ENCODE data around the gene TMEM222. TPM values are rescaled to one million over a fixed set of nuclear protein-coding genes. Genes with fewer than 3 reads are reported as not detected.

The TMEM222 gene
- polyA plus RNA-seq, 1 donor from 2014 or later: 80.6 TPM

- Histone ChIP-seq H4K20me1 (ENCODE audit: insufficient read depth) (no peaks in the 10 kb centered on the region), H3F3A (ENCODE audit: insufficient read depth, low read length, poor library complexity, severe bottlenecking) (no peaks in the 10 kb centered on the region), H3K79me2 (replicated peaks; ENCODE audit: insufficient read depth, low read length) (no peaks in the 10 kb centered on the region), H2AFZ (ENCODE audit: low read depth, low read length) (no peak overlapping the region), H3K9me3 (ENCODE audit: low read length) (no peaks in the 10 kb centered on the region), H3K27me3 (ENCODE audit: insufficient read depth, low read depth, low read length) (no peaks in the 10 kb centered on the region), H3K9ac (ENCODE audit: low read length) (no peak overlapping the region), H3K4me2 (ENCODE audit: low read length) (no peak overlapping the region), H3K27ac (ENCODE audit: low read length) (no peak overlapping the region), H3K9me2 (ENCODE audit: insufficient read depth, low read length) (no peaks in the 10 kb centered on the region), H3K36me3 (ENCODE audit: insufficient read depth, low read length) (no peaks in the 10 kb centered on the region), H3K4me3 (ENCODE audit: low read length) (no peak overlapping the region)
- TF ChIP-seq REST (IDR thresholded peaks at IDR 0.05; ENCODE audit: borderline replicate concordance) (no peak), CTCF (IDR thresholded peaks at IDR 0.05; ENCODE audit: poor library complexity, severe bottlenecking) (no peak), POLR2AphosphoS5 (IDR thresholded peaks at IDR 0.05) (no peak), RAD21 (conservative IDR thresholded peaks at IDR 0.05) (no peak), EP300 (conservative IDR thresholded peaks at IDR 0.05; ENCODE audit: poor library complexity, severe bottlenecking) (no peak), MXI1 (conservative IDR thresholded peaks at IDR 0.05; ENCODE audit: poor library complexity, severe bottlenecking) (no peak), EZH2 (IDR thresholded peaks at IDR 0.05; ENCODE audit: borderline replicate concordance, insufficient read depth, low read length, poor library complexity, severe bottlenecking) (no peak), SMC3 (conservative IDR thresholded peaks at IDR 0.05; ENCODE audit: poor library complexity) (no peak), TAF1 (IDR thresholded peaks at IDR 0.05; ENCODE audit: low read depth) (no peak)
Measured at GRCh38 chr1:27292106-27292505, 29.9 kb upstream of the TMEM222 start.

- Histone ChIP-seq H4K20me1 (ENCODE audit: insufficient read depth) (no peaks in the 10 kb centered on the region), H3K79me2 (replicated peaks; ENCODE audit: insufficient read depth, low read length) (no peaks in the 10 kb centered on the region), H3K4me2 (ENCODE audit: low read length) (no peak overlapping the region), H3K9me2 (ENCODE audit: insufficient read depth, low read length) (no peaks in the 10 kb centered on the region), H3F3A (ENCODE audit: insufficient read depth, low read length, poor library complexity, severe bottlenecking) (no peaks in the 10 kb centered on the region), H3K9ac (ENCODE audit: low read length) (no peak overlapping the region), H3K27ac (ENCODE audit: low read length) (no peak overlapping the region), H3K27me3 (ENCODE audit: insufficient read depth, low read depth, low read length) (no peaks in the 10 kb centered on the region), H3K36me3 (ENCODE audit: insufficient read depth, low read length) (no peaks in the 10 kb centered on the region), H3K4me3 (ENCODE audit: low read length) (no peak overlapping the region), H3K9me3 (ENCODE audit: low read length) (no peaks in the 10 kb centered on the region), H2AFZ (ENCODE audit: low read depth, low read length) (no peak overlapping the region)
- TF ChIP-seq TAF1 (IDR thresholded peaks at IDR 0.05; ENCODE audit: low read depth) (no peak), EZH2 (IDR thresholded peaks at IDR 0.05; ENCODE audit: borderline replicate concordance, insufficient read depth, low read length, poor library complexity, severe bottlenecking) (no peak), CTCF (IDR thresholded peaks at IDR 0.05; ENCODE audit: poor library complexity, severe bottlenecking) (no peak), POLR2AphosphoS5 (IDR thresholded peaks at IDR 0.05) (no peak), EP300 (conservative IDR thresholded peaks at IDR 0.05; ENCODE audit: poor library complexity, severe bottlenecking) (no peak), REST (IDR thresholded peaks at IDR 0.05; ENCODE audit: borderline replicate concordance) (no peak), MXI1 (conservative IDR thresholded peaks at IDR 0.05; ENCODE audit: poor library complexity, severe bottlenecking) (no peak), SMC3 (conservative IDR thresholded peaks at IDR 0.05; ENCODE audit: poor library complexity) (no peak), RAD21 (conservative IDR thresholded peaks at IDR 0.05) (no peak)
Measured at GRCh38 chr1:27293915-27294314, 28.0 kb upstream of the TMEM222 start.
